ENCODE data around the gene GPC5. TPM values are rescaled to one million over a fixed set of nuclear protein-coding genes. Genes with fewer than 3 reads are reported as not detected.

Gene GPC5
- total RNA-seq, 2 experiments from 2014 or later, result 0.14 TPM; not detected in 1

DNA sequence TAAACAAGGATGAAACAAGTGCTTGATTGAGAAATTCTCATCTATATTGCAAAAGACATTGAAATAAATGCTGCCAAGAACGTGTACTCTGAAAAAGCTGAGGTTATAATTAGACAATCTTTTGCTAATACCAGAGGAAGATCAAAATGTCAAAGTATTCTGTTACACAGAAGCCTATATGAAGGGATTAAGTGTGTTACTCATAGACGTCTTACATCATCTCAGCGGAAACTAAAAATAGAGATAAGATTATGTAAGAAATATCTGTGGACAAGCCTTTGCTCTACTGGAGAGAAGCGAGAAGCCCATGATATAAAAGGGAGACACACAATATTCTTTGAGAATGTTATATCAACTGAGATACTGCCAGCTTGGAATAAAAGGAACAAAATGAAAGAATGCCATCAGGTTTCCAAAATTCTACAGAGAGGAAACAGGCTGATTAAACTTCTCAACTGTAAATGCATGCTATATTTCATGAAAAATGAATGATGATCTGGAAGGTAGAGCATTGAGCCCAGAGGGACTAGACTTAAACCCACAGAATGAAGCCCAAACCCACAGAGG, 699.0 kb downstream of the GPC5 start:
- ATAC-seq (ENCODE audit: low read depth), result no peak
- Mint-ChIP-seq H3K9me3 (peaks cover 2% of the 10 kb centered on the region), H3K4me3 (no peak overlapping the region), H3K27me3 (no peaks in the 10 kb centered on the region), H3K4me1 (no peaks in the 10 kb centered on the region), H3K36me3 (no peaks in the 10 kb centered on the region), H3K27ac (no peak overlapping the region)
- POLR2A ChIA-PET, result no interaction called here
- no peak for DNase-seq

DNA sequence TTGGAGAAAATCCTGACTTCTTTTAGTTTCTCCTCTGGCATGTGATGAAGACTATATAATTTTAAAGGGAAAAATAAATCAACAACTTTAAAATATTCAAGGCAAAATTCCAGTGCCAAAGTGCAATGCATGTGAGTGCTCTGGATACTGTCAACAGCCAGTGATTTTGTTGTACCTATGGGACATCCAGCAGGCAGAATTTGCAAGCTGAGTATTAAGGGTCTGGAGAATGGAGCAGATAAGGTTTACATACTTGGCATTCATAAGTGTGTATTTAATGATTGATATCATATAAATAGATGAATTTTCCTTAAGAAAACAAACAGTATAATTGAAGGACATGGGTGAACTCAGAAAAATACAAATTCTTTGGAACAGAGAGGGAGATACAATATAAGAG, 703.4 kb downstream of the GPC5 start:
- no peak for DNase-seq
- POLR2A ChIA-PET, result no interaction called here
- H3K4me1 Mint-ChIP-seq, result no peaks in the 10 kb centered on the region

DNA sequence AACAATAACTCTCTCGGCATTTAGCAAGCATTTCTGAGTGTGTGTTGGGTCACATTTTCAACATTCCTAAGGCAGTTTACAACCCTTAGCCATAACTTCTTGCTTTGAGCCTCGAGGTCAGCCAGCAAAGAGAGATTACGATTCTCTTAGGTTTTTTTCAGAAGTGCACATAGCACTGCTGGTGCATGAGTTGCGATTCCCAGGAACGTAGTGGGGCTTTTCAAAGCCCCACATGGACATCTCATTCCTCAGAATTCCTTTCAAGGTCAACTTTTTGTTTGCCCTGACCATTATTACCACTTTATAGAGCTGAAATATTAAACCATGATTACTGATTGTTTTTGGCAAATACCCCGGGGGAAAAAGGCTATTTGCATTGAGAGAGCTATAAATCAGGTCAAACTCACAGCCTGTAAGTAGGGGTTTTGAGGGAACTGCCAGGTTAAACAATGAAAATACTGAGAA, 705.3 kb downstream of the GPC5 start:
- H3K9me3 Mint-ChIP-seq, result peaks cover 5% of the 10 kb centered on the region
- H3K27me3 Mint-ChIP-seq, result no peaks in the 10 kb centered on the region
- H3K36me3 Mint-ChIP-seq, result no peaks in the 10 kb centered on the region
- DNase-seq (no peak), ATAC-seq (ENCODE audit: low read depth) (no peak)
- H3K4me1 Mint-ChIP-seq, result no peaks in the 10 kb centered on the region
- no peak overlapping the region for H3K4me3 Mint-ChIP-seq
- no peak overlapping the region for H3K27ac Mint-ChIP-seq
- POLR2A ChIA-PET, result no interaction called here

More for the DNA sequence above, 703.4 kb downstream of the GPC5 start:
- peaks cover 3% of the 10 kb centered on the region for H3K9me3 Mint-ChIP-seq
- H3K27ac Mint-ChIP-seq, result no peak overlapping the region
- H3K27me3 Mint-ChIP-seq, result no peaks in the 10 kb centered on the region
- ATAC-seq (ENCODE audit: low read depth), result no peak
- no peak overlapping the region for H3K4me3 Mint-ChIP-seq
- no peaks in the 10 kb centered on the region for H3K36me3 Mint-ChIP-seq

DNA sequence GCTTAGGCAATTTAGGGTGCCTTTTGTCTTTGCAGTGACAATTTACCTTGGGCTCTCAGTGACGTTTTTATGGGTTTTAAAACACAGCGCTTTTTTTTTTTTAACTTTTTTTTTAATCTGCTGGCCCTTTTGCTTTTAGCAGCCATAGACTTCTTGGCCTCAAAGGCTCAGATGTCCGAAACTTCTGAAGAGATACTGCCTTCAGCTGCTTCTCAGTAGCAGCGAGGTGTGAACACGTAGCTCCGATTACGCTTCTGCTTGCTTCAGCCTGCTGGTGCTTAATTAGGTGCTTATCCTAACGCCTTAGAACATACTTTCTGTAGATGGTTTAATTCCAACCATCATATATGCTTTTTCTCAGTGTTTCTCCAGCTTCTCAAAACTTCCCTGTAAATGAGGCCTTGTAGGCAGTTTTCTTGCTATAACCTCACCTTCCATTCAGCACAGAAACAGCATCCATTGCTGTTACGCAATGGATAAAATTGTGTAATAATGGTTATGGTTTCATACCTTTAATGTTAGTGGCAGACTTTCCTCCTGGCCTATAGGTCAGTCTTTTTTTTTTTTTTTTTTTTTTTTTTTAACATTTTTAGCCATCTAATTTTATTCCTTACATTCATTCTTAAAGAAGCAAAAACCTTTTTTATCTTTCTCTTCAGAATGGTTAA, 723.9 kb downstream of the GPC5 start:
- H3K4me1 Mint-ChIP-seq, result no peaks in the 10 kb centered on the region
- H3K36me3 Mint-ChIP-seq, result no peaks in the 10 kb centered on the region
- H3K9me3 Mint-ChIP-seq, result peaks cover 1% of the 10 kb centered on the region
- H3K27me3 Mint-ChIP-seq, result no peaks in the 10 kb centered on the region
- ATAC-seq (ENCODE audit: low read depth) (no peak), DNase-seq (no peak)
- POLR2A ChIA-PET, result no interaction called here
- no peak overlapping the region for H3K27ac Mint-ChIP-seq
- H3K4me3 Mint-ChIP-seq, result no peak overlapping the region

DNA sequence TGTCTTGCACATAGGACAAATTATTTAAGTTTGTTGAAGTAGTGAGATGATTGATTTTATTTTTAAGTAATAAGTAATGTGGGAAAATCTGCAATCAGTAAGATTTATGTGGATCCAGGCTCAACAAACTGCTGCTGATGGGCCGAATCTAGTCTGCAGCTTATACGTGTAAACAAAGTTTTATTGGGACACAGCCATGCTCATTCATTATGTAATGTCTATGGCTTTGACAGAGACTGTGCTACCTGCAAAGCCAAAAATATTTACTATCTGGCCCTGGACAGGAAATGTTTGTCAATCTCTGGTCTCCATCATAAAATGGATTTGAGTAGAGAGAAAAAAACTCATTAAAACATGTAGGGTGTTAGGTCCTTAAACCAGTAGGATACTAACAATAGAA, 728.0 kb downstream of the GPC5 start:
- H3K27ac Mint-ChIP-seq, result no peak overlapping the region
- no peak overlapping the region for H3K4me3 Mint-ChIP-seq
- POLR2A ChIA-PET, result no interaction called here
- H3K36me3 Mint-ChIP-seq, result no peaks in the 10 kb centered on the region
- DNase-seq, result no peak
- no peaks in the 10 kb centered on the region for H3K4me1 Mint-ChIP-seq
- ATAC-seq (ENCODE audit: low read depth), result no peak
- H3K27me3 Mint-ChIP-seq, result no peaks in the 10 kb centered on the region
- peaks cover 1% of the 10 kb centered on the region for H3K9me3 Mint-ChIP-seq

DNA sequence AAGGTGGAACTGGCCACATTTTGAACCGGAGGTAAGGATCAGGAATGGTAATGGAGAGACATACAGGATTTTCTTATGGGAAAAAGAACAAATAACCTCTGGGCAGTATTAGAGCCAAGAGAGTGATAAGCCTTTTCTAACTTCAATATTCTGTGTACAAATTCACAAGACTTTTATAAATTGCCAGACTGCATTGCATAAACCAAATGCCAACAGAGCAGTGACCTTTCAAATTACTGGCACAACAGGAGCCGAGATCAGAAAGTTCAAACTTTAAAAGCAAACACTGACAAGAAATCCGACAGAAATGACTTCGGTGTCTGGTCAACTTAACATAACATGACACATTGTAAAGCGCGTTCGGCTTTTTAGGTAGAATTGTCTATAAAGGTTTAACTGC, 737.1 kb downstream of the GPC5 start:
- no peaks in the 10 kb centered on the region for H3K9me3 Mint-ChIP-seq
- no peaks in the 10 kb centered on the region for H3K27me3 Mint-ChIP-seq
- no peaks in the 10 kb centered on the region for H3K36me3 Mint-ChIP-seq
- no peak overlapping the region for H3K4me3 Mint-ChIP-seq
- DNase-seq (no peak), ATAC-seq (ENCODE audit: low read depth) (no peak)
- no peak overlapping the region for H3K27ac Mint-ChIP-seq
- no peaks in the 10 kb centered on the region for H3K4me1 Mint-ChIP-seq
- POLR2A ChIA-PET, result no interaction called here

DNA sequence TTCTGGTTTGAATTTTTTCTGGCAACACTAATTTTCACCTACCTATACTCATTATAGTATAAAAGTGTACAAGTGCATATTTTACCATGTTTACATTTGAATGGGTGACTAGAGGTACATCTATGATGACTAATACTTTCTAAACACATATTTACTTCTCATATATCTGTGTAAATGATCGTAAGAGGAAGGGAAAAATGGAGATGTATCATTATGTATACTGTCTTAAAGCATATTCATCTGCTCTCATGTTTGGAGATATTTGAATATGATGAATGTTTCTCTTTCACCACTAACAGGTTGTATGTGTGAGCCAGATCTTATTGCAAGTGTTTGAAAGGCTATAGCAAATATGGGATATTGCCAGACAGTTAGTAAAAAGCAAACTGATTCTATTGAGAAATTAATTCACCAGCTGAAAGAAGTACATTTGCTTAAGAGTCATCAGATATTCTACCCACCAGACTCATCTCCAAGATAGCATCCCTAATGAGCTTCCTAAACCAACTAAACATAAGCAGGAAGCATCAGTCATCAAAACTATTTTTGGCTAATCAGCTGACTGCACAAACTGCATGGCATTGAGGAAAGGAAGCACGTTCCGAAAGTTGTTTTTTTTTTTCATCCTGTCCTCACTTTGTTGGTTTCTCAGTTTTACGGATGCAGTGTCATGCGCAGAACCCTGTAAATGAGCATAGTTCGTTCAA, 738.2 kb downstream of the GPC5 start:
- POLR2A ChIA-PET, result no interaction called here
- no peak for ATAC-seq (ENCODE audit: low read depth)

DNA sequence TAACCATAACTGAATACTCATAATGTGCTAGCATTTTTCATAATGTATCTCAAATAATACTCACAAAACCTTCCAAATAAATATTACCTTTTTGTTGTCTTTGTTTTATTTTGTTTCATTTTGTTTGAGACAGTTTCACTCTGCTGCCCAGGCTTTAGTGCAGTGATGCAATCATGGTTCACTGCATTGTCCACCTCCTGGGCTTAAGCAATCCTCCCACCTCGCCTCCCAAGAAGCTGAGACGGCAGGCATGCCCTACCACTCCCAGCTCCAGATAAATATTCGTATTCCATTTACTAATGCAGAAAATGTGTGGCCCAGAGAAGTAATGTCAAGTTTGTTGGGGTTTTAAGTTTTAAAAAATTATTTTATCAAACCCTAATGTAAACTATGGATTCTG, 739.1 kb downstream of the GPC5 start:
- no peak for DNase-seq
- H3K27me3 Mint-ChIP-seq, result no peaks in the 10 kb centered on the region
- POLR2A ChIA-PET, result no interaction called here
- ATAC-seq (ENCODE audit: low read depth), result no peak
- no peaks in the 10 kb centered on the region for H3K4me1 Mint-ChIP-seq
- H3K36me3 Mint-ChIP-seq, result no peaks in the 10 kb centered on the region
- no peak overlapping the region for H3K4me3 Mint-ChIP-seq
- H3K27ac Mint-ChIP-seq, result no peak overlapping the region
- no peaks in the 10 kb centered on the region for H3K9me3 Mint-ChIP-seq

More for the DNA sequence above, 738.2 kb downstream of the GPC5 start:
- no peaks in the 10 kb centered on the region for H3K36me3 Mint-ChIP-seq
- H3K27ac Mint-ChIP-seq, result no peak overlapping the region
- H3K9me3 Mint-ChIP-seq, result no peaks in the 10 kb centered on the region
- no peaks in the 10 kb centered on the region for H3K4me1 Mint-ChIP-seq
- H3K4me3 Mint-ChIP-seq, result no peak overlapping the region
- no peak for DNase-seq
- no peaks in the 10 kb centered on the region for H3K27me3 Mint-ChIP-seq

DNA sequence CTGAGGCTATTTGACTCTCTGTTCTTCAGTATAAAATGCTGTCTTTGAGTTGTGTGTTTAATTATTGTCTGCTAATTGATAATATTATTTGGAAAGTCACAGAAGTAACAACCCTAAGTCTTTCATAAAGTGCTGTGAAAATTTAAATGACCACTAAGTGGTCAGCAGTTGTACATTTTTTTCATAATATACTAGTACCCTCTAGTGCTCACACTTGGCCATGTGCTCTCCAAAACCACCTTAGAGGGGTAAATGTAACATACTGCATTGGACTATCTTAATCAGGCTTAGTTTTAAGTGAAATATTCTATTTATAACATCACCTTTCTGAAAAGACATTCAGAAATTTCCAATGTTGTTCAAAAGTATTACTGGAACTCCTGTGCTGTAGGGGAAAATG, 745.3 kb downstream of the GPC5 start:
- Mint-ChIP-seq H3K4me1 (no peaks in the 10 kb centered on the region), H3K27ac (no peak overlapping the region), H3K36me3 (no peaks in the 10 kb centered on the region), H3K4me3 (no peak overlapping the region), H3K9me3 (no peaks in the 10 kb centered on the region), H3K27me3 (no peaks in the 10 kb centered on the region)
- ATAC-seq (ENCODE audit: low read depth) (no peak), DNase-seq (no peak)
- POLR2A ChIA-PET, result no interaction called here

DNA sequence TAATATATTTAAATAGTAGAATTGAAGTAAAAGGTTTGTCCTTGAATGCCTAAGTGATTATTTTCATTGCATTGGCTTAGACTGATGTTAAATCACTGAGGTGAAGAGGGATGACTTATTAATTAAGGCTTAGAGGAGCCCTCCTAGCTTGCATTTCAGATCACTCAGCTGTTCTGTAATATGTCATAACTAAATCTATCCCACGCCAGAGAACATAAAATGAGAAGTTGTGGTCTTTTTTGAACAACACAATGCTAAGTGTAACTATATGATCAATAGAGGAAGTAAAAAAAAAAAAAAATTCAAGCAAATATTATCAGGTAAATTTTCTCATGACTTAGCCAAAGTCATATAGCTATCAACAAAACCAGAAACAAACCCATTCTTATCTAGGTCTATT, 752.2 kb downstream of the GPC5 start:
- Mint-ChIP-seq H3K9me3 (no peaks in the 10 kb centered on the region), H3K36me3 (no peaks in the 10 kb centered on the region), H3K27ac (no peak overlapping the region), H3K4me3 (no peak overlapping the region), H3K27me3 (no peaks in the 10 kb centered on the region), H3K4me1 (no peaks in the 10 kb centered on the region)
- ATAC-seq (ENCODE audit: low read depth), result no peak
- no peak for DNase-seq
- POLR2A ChIA-PET, result no interaction called here

DNA sequence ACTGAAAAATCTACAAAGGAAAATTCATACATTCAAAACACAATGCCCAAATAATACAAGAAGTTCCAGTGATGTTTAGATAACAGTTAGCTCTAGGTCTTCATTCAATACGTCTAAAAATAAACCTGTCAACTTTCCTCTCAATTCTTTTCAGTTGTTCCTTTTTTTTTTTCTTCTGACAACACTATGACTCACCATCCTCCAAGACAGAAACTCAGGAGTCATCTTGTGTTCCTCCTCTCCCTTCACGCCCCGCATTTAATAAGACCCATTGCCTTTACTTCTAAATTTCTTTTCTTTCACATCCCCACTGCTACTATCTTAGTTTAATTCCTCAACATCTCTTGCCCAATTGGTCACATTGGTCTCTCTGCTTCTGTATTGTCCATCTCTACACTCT, 759.9 kb downstream of the GPC5 start:
- Mint-ChIP-seq H3K36me3 (no peaks in the 10 kb centered on the region), H3K4me1 (no peaks in the 10 kb centered on the region), H3K9me3 (peaks cover 2% of the 10 kb centered on the region), H3K4me3 (no peak overlapping the region), H3K27ac (no peak overlapping the region), H3K27me3 (no peaks in the 10 kb centered on the region)
- POLR2A ChIA-PET, result no interaction called here
- DNase-seq (no peak), ATAC-seq (ENCODE audit: low read depth) (no peak)

DNA sequence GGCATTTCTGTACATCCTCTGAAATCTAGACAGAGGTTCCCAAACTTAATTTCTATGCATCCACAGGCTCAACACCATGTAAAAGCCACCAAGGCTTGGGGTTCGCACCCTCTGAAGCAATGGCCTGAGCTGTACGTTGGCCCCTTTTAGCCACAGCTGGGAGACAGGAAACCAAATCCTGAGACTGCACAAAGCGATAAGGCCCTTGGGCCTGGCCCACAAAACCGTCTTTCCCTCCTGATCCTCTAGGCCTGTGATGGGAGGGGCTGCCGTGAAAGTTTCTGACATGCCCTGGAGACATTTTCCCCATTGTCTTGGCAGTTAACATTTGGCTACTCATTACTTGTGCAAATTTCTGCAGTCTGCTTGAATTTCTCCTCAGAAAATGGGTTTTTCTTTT, 766.4 kb downstream of the GPC5 start:
- no peaks in the 10 kb centered on the region for H3K36me3 Mint-ChIP-seq
- H3K9me3 Mint-ChIP-seq, result no peaks in the 10 kb centered on the region
- H3K27ac Mint-ChIP-seq, result no peak overlapping the region
- POLR2A ChIA-PET, result no interaction called here
- ATAC-seq (ENCODE audit: low read depth) (no peak), DNase-seq (no peak)
- no peak overlapping the region for H3K4me3 Mint-ChIP-seq
- no peaks in the 10 kb centered on the region for H3K27me3 Mint-ChIP-seq
- H3K4me1 Mint-ChIP-seq, result no peaks in the 10 kb centered on the region

DNA sequence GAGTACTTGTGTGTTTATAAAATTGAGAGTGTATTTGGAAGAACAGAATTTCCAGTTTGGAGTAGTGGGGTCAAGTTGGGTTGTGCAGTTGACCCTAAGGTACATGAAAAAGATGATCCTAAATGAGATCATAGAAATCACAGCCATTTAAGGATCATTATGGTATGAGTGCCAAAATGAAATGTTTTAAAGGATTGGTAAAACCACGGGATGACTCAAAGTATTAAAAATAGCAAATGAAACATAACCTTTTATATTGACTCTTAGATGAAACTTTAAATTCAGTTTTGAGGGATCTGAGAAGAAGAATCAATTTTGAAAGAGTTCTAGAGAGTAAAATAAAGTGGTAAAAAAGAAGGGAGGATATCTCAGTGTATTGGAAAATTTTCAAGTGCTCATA, 773.8 kb downstream of the GPC5 start:
- POLR2A ChIA-PET, result no interaction called here
- H3K36me3 Mint-ChIP-seq, result no peaks in the 10 kb centered on the region
- no peaks in the 10 kb centered on the region for H3K9me3 Mint-ChIP-seq
- no peaks in the 10 kb centered on the region for H3K27me3 Mint-ChIP-seq
- no peaks in the 10 kb centered on the region for H3K4me1 Mint-ChIP-seq
- no peak for DNase-seq
- no peak overlapping the region for H3K27ac Mint-ChIP-seq
- ATAC-seq (ENCODE audit: low read depth), result no peak
- no peak overlapping the region for H3K4me3 Mint-ChIP-seq

DNA sequence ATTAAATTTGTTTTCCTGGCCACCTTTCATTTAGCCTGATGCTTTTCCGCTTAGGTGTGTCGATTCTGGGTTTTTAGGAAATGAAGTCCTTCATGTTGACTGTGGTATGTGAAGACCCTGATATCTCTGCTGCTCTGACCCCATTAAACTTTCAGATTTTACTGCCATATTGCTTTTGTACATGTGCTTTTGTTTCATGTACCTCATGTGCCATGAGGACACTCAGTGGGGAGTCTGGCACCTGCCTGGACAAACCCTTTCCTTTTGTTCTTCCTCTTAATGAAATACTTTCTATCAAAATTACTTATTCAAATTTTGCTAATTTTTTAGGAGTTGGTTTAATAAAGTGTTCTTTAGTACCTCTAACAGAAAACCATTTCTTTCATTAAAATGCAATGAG, 774.8 kb downstream of the GPC5 start:
- Mint-ChIP-seq H3K4me1 (no peaks in the 10 kb centered on the region), H3K27ac (no peak overlapping the region), H3K4me3 (no peak overlapping the region), H3K27me3 (no peaks in the 10 kb centered on the region), H3K36me3 (no peaks in the 10 kb centered on the region), H3K9me3 (no peaks in the 10 kb centered on the region)
- POLR2A ChIA-PET, result no interaction called here
- DNase-seq, result no peak
- no peak for ATAC-seq (ENCODE audit: low read depth)
